Nephron (organoid): Measurements from ENCODE around the gene DOK5.

Source experiments
- H3K27ac Mint-ChIP-seq, 3 experiments: 2 replicates each; pipeline ENCODE4 v1.8.0; 2020; ENCODE audit warnings: mixed read lengths in 3 of 3, mild to moderate bottlenecking in 2 of 3, moderate library complexity in 1 of 3
- H3K27me3 Mint-ChIP-seq: 2 replicates; pipeline ENCODE4 v1.8.0; 2021; ENCODE audit warnings: low read depth, mild to moderate bottlenecking, moderate library complexity, mixed read lengths
- H3K36me3 Mint-ChIP-seq: 2 replicates; pipeline ENCODE4 v1.8.0; 2020; ENCODE audit warnings: low read depth, mixed read lengths
- H3K4me1 Mint-ChIP-seq: 2 replicates; pipeline ENCODE4 v1.8.0; 2020; ENCODE audit warnings: mixed read lengths
- H3K4me3 Mint-ChIP-seq, 3 experiments: 2 replicates each; pipeline ENCODE4 v1.8.0; 2020; ENCODE audit warnings: mild to moderate bottlenecking in 3 of 3, mixed read lengths in 3 of 3, moderate library complexity in 2 of 3
- H3K9me3 Mint-ChIP-seq: 2 replicates; pipeline ENCODE4 v1.8.0; 2020; ENCODE audit warnings: mixed read lengths
- TF ChIP-seq, protein P1 (sequence below), 3 experiments: fragments of 200-600 bp; sonication (generic); IDR thresholded peaks; one replicate each; pipeline ENCODE4 v1.5.0; 2021; ENCODE audit warnings: antibody characterized with exemption in 3 of 3; ENCODE audit not compliant: unreplicated experiment in 3 of 3

The DOK5 gene

DNA sequence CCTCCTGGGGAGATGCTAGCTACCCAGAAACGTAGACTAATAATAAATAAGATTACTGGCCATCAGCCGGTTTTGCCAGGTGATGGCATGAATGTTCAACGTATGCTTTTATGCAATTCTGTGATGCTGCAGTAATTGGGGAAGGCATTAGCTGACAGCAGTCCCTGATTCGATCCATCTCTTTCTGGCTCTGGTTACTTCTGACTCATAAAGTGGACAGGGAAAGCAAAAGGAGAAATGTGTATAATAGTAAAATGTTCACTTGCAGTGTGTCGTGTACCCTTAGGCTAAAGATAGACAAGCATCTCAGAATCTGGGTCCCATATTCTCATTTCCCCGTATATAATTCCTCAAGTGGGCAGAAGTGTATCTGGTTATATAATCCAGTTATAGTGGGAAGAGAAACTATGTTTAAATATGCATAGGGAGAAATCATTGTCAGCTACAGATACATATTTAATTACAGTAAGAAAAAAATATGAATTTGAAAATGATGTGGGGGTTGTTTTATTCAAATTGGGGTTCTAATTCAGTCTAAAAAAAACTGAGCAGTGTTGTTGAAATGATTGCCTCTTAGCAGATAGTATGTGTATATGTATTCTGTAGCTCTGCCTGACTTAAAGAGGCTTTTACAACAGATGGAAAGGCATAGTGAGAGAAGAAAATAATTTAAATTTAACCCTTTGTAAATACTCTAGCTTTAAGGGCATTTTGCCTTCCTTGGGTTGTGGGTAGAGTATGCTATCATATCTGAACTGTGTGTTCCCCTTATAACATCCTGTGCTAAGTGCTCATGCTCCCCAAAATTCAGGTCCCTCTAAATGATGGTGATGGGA, 40.6 kb downstream of the DOK5 start:
- TF ChIP-seq, protein P1, sequence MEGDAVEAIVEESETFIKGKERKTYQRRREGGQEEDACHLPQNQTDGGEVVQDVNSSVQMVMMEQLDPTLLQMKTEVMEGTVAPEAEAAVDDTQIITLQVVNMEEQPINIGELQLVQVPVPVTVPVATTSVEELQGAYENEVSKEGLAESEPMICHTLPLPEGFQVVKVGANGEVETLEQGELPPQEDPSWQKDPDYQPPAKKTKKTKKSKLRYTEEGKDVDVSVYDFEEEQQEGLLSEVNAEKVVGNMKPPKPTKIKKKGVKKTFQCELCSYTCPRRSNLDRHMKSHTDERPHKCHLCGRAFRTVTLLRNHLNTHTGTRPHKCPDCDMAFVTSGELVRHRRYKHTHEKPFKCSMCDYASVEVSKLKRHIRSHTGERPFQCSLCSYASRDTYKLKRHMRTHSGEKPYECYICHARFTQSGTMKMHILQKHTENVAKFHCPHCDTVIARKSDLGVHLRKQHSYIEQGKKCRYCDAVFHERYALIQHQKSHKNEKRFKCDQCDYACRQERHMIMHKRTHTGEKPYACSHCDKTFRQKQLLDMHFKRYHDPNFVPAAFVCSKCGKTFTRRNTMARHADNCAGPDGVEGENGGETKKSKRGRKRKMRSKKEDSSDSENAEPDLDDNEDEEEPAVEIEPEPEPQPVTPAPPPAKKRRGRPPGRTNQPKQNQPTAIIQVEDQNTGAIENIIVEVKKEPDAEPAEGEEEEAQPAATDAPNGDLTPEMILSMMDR (IDR thresholded peaks at IDR 0.05; ENCODE audit: unreplicated experiment in 3 of 3), result no peak
- H3K4me3 Mint-ChIP-seq, result no peak overlapping the region
- no peaks in the 10 kb centered on the region for H3K27me3 Mint-ChIP-seq
- peaks cover 5% of the 10 kb centered on the region for H3K9me3 Mint-ChIP-seq
- H3K27ac Mint-ChIP-seq, result no peak overlapping the region
- H3K4me1 Mint-ChIP-seq, result peaks cover 6% of the 10 kb centered on the region
- H3K36me3 Mint-ChIP-seq, result no peaks in the 10 kb centered on the region

DNA sequence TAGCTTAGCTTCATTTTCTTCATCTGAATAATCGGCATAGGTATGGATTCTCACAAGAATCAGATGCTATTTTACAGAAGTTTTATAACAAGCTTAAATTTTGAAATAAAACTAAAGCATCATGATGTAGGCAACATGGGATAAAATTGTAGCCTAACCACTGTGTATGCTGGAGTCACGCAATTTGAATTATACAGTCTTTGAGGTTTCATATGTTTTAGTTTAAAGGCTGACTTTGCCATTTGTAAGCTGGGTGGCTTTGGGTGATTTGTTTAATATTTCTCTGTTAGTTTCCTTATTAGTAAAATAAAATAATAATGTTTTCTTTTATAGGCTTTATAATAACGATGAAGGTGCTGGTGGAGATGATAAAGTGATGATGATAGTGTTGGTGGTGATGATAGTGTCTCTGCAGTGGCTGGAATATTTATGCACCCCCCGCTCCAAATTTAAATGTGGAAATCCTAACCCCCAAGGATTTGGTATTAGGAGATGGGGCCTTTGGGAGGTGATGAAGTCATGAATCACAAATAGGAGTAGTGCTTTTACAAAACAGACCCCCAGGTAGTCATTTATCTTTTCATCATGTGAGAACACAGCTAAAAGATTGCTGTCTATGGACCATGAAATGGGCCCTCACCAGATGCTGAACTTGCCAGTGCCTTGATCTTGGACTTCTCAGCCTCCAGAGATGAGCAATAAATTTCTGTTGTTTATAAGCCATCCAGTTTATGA, 42.0 kb downstream of the DOK5 start:
- peaks cover 6% of the 10 kb centered on the region for H3K4me1 Mint-ChIP-seq
- H3K27ac Mint-ChIP-seq, result no peak overlapping the region
- TF ChIP-seq, protein P1 (IDR thresholded peaks at IDR 0.05; ENCODE audit: unreplicated experiment in 3 of 3), result no peak
- H3K36me3 Mint-ChIP-seq, result no peaks in the 10 kb centered on the region
- peaks cover 5% of the 10 kb centered on the region for H3K9me3 Mint-ChIP-seq
- no peaks in the 10 kb centered on the region for H3K27me3 Mint-ChIP-seq
- no peak overlapping the region for H3K4me3 Mint-ChIP-seq

DNA sequence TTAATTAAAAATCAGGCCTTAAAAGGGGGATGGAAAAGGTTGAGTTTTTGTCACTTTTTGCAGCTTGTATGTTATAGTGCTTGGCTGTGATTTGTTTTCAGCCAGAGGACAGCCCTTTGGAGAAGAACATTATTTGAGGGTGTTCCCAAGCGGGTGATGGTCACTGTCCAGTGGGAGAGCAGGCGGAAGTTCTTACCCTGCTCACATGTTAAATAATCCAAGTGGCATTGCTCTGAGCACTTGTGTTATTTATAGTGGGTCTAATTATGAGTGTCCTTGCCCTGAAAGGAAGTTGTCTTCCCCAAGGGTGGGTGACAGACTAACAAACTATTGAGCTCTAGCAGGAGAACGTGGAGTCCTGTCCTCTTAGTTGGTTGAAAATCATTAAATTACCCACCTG, 49.5 kb downstream of the DOK5 start:
- peaks cover 19% of the 10 kb centered on the region for H3K4me1 Mint-ChIP-seq
- H3K27ac Mint-ChIP-seq, result no peak overlapping the region
- TF ChIP-seq, protein P1 (IDR thresholded peaks at IDR 0.05; ENCODE audit: unreplicated experiment in 3 of 3), result no peak
- H3K27me3 Mint-ChIP-seq, result no peaks in the 10 kb centered on the region
- no peaks in the 10 kb centered on the region for H3K36me3 Mint-ChIP-seq
- H3K4me3 Mint-ChIP-seq, result no peak overlapping the region
- H3K9me3 Mint-ChIP-seq, result peaks cover 6% of the 10 kb centered on the region

DNA sequence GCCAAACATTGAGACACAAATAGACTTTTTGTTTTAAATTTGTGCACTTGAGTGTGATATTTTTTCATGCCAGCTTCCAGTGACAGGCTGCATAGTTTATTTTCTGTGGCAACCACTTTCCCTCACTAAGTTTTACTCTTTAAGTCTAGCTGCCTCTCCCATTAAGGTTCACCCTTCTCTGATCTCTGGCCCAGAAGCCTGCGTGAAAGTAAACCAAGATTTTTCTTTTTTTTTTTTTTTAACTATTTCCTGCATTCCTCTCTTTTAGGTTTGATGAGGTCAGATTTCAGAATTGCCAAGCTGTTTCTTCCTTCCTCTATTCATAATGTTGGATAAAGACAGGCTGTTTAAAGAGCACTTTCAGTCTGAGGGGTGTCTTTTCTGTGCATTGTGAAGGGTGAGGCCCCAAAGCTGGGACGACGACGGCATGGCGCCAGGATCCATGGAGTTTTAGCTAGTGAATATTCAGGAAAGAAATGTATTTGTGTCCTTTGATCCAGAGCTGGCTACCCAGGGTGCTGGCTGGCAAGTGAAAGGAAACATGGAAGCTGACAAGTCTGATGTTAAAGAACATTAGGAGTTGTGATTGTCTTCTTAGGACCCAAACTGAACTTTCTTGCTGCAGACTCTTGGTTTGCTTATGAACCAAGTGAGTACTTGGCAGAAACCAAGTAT, 50.7 kb downstream of the DOK5 start:
- Mint-ChIP-seq H3K4me1 (peaks cover 19% of the 10 kb centered on the region), H3K27ac (peak overlapping the region in 2 of 3 experiments; percentile 8 to 11), H3K36me3 (no peaks in the 10 kb centered on the region), H3K4me3 (no peak overlapping the region), H3K27me3 (no peaks in the 10 kb centered on the region), H3K9me3 (peaks cover 15% of the 10 kb centered on the region)
- TF ChIP-seq, protein P1 (IDR thresholded peaks at IDR 0.05; ENCODE audit: unreplicated experiment in 3 of 3), result no peak

DNA sequence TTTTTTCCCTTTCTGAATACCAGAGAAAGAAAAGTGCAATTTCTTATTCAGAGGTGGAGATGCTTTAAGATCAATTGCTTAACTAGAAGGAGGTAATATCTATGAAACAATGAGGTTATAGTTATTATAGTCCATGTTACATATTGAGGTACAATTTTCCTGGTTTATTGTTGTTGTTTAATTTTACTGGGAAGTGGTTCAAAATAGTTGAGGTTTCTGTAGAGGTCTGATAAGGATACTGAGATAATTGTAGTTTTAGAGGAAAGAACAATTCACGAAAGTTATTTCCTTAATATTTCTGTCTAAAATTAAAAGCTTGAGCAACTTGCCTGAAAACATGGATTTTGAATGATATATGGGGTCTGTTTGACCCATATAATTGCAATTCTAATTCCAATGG, 51.4 kb downstream of the DOK5 start:
- Mint-ChIP-seq H3K4me3 (no peak overlapping the region), H3K36me3 (no peaks in the 10 kb centered on the region), H3K9me3 (peaks cover 15% of the 10 kb centered on the region)

More for the DNA sequence above, 51.4 kb downstream of the DOK5 start:
- Mint-ChIP-seq H3K4me1 (peaks cover 19% of the 10 kb centered on the region), H3K27ac (no peak overlapping the region), H3K27me3 (no peaks in the 10 kb centered on the region)
- TF ChIP-seq, protein P1 (IDR thresholded peaks at IDR 0.05; ENCODE audit: unreplicated experiment in 3 of 3), result no peak
